SH-SY5Y (cell line): ENCODE measurements around the gene TACC2.

Experiments used
- GATA2 ChIP-seq: IDR thresholded peaks from 2 replicates; pipeline ENCODE4 v1.6.1; 2011; ENCODE audit warnings: mild to moderate bottlenecking, low read depth, low read length
- GATA3 ChIP-seq: IDR thresholded peaks from 2 replicates; pipeline ENCODE4 v1.6.1; 2011; ENCODE audit warnings: low read depth, mild to moderate bottlenecking, low read length, moderate library complexity

GRCh38 chr10:122050311-122050710 is 61.3 kb downstream of the TACC2 start:
- TF ChIP-seq GATA2, result no peak
- no peak for TF ChIP-seq GATA3
